PC-9 (cell line): Measurements from ENCODE around the gene TMEM272. TPM values are rescaled to one million over a fixed set of nuclear protein-coding genes. Genes with fewer than 3 reads are reported as not detected.

Experiments
- BruUV-seq: library from RNA; stranded (reverse); fragments of 400-500 nt; replicated peaks from 2 replicates; lab custom pipeline; 2021; lab: Mats Ljungman, UMichigan
- CTCF ChIA-PET: fragments of 300-600 bp; sonication (Branson Sonifier 250); formaldehyde crosslinking; loops from one replicate; lab custom pipeline; 2022; ENCODE audit warnings: antibody characterized with exemption; lab: Charles Lee
- POLR2A ChIA-PET: fragments of 300-600 bp; sonication (Branson Sonifier 250); formaldehyde crosslinking; loops from one replicate; lab custom pipeline; 2022; ENCODE audit warnings: antibody characterized with exemption; ENCODE audit not compliant: unreplicated experiment; lab: Charles Lee
- DNase-seq, 2 experiments: peaks; one replicate each; pipeline versions ENCODE4 v3.0.0 to v3.0.0-alpha.2; 2015 to 2022; ENCODE audit warnings: mixed read lengths in 1 of 2
- H2AFZ ChIP-seq: fragments of 200-600 bp; sonication (generic); 2 replicates; pipeline ENCODE4 v1.8.1; 2017; ENCODE audit warnings: antibody characterized with exemption
- H3F3A ChIP-seq: fragments of 200-600 bp; sonication (generic); 2 replicates; pipeline ENCODE4 v1.8.1; 2017; ENCODE audit warnings: antibody characterized with exemption, mild to moderate bottlenecking, low read depth; ENCODE audit not compliant: insufficient read depth
- H3K27ac ChIP-seq: fragments of 200-600 bp; sonication (generic); 2 replicates; pipeline ENCODE4 v1.6.1; 2016; ENCODE audit warnings: mixed run types
- H3K27me3 ChIP-seq: fragments of 200-600 bp; sonication (generic); 2 replicates; pipeline ENCODE4 v1.6.1; 2016; ENCODE audit warnings: low read depth, mixed run types; ENCODE audit not compliant: insufficient read depth
- H3K36me3 ChIP-seq: fragments of 200-600 bp; sonication (generic); 2 replicates; pipeline ENCODE4 v1.6.1; 2016; ENCODE audit warnings: low read depth, mixed run types
- H3K4me1 ChIP-seq: fragments of 200-600 bp; sonication (generic); replicated peaks from 2 replicates; pipeline ENCODE4 v1.6.1; 2016; ENCODE audit warnings: mixed run types; ENCODE audit not compliant: insufficient read depth
- H3K4me2 ChIP-seq: fragments of 200-600 bp; sonication (generic); 2 replicates; pipeline ENCODE4 v1.6.1; 2017; ENCODE audit warnings: mixed run types
- H3K4me3 ChIP-seq: fragments of 200-600 bp; sonication (generic); 2 replicates; pipeline ENCODE4 v1.6.1; 2016; ENCODE audit warnings: mixed run types
- H3K79me2 ChIP-seq: fragments of 200-600 bp; sonication (generic); 2 replicates; pipeline ENCODE4 v1.6.1; 2017; ENCODE audit warnings: low read depth, mixed run types
- H3K9me2 ChIP-seq: fragments of 200-600 bp; sonication (generic); 2 replicates; pipeline ENCODE4 v1.8.1; 2017; ENCODE audit warnings: mild to moderate bottlenecking; ENCODE audit not compliant: insufficient read depth
- H3K9me3 ChIP-seq: fragments of 200-600 bp; sonication (generic); 2 replicates; pipeline ENCODE4 v1.8.1; 2016; ENCODE audit warnings: low read depth; ENCODE audit not compliant: insufficient read depth
- H4K20me1 ChIP-seq: fragments of 200-600 bp; sonication (generic); 2 replicates; pipeline ENCODE4 v1.8.1; 2017; ENCODE audit not compliant: insufficient read depth
- EZH2 ChIP-seq: fragments of 200-600 bp; sonication (generic); IDR thresholded peaks from 2 replicates; pipeline ENCODE4 v1.8.0; 2017; ENCODE audit warnings: antibody characterized with exemption, low read depth
- intact Hi-C: fragments of 100-400 bp; cut with micrococcal nuclease; formaldehyde crosslinking; loops from one replicate; pipeline ENCODE4 v1.10.0; 2022; ENCODE audit not compliant: unreplicated experiment
- total RNA-seq: library from RNA; stranded (reverse); gene quantifications from 2 replicates; pipeline ENCODE4 v1.2.3, GENCODE V29; 2021
- TF ChIP-seq, protein P1 (sequence below): fragments of 200-600 bp; sonication (generic); conservative IDR thresholded peaks from 2 replicates; pipeline ENCODE4 v1.6.1; 2017; ENCODE audit warnings: mixed run types, antibody characterized with exemption, mild to moderate bottlenecking, moderate library complexity

The TMEM272 gene
- total RNA-seq, 1 experiment from 2014 or later = not detected

GRCh38 chr13:51882570-51883225, 37.7 kb upstream of the TMEM272 start:
- POLR2A ChIA-PET = no interaction called here
- no peaks in the 10 kb centered on the region for H3K9me2 ChIP-seq
- no peak overlapping the region for H3K27ac ChIP-seq
- H3K4me1 ChIP-seq = no peaks in the 10 kb centered on the region
- no peaks in the 10 kb centered on the region for H3K79me2 ChIP-seq
- no peak overlapping the region for H3K4me2 ChIP-seq
- H2AFZ ChIP-seq = no peak overlapping the region
- H4K20me1 ChIP-seq = no peaks in the 10 kb centered on the region
- CTCF ChIA-PET = no interaction called here
- no peak for DNase-seq
- TF ChIP-seq, protein P1, sequence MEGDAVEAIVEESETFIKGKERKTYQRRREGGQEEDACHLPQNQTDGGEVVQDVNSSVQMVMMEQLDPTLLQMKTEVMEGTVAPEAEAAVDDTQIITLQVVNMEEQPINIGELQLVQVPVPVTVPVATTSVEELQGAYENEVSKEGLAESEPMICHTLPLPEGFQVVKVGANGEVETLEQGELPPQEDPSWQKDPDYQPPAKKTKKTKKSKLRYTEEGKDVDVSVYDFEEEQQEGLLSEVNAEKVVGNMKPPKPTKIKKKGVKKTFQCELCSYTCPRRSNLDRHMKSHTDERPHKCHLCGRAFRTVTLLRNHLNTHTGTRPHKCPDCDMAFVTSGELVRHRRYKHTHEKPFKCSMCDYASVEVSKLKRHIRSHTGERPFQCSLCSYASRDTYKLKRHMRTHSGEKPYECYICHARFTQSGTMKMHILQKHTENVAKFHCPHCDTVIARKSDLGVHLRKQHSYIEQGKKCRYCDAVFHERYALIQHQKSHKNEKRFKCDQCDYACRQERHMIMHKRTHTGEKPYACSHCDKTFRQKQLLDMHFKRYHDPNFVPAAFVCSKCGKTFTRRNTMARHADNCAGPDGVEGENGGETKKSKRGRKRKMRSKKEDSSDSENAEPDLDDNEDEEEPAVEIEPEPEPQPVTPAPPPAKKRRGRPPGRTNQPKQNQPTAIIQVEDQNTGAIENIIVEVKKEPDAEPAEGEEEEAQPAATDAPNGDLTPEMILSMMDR = no peak
- no peak for TF ChIP-seq EZH2
- H3F3A ChIP-seq = no peaks in the 10 kb centered on the region
- no peaks in the 10 kb centered on the region for H3K36me3 ChIP-seq
- no TSS peak for BruUV-seq
- no peaks in the 10 kb centered on the region for H3K9me3 ChIP-seq
- H3K4me3 ChIP-seq = no peak overlapping the region
- H3K27me3 ChIP-seq = peaks cover 45% of the 10 kb centered on the region
- intact Hi-C loops = no loop called here

- no peaks in the 10 kb centered on the region for H3K9me2 ChIP-seq
- no peaks in the 10 kb centered on the region for H3F3A ChIP-seq
- no peaks in the 10 kb centered on the region for H3K36me3 ChIP-seq
- no peaks in the 10 kb centered on the region for H3K79me2 ChIP-seq
- no peak overlapping the region for H3K4me3 ChIP-seq
- intact Hi-C loops = no loop called here
- peaks cover 31% of the 10 kb centered on the region for H3K27me3 ChIP-seq
- no peaks in the 10 kb centered on the region for H3K4me1 ChIP-seq
- POLR2A ChIA-PET = no interaction called here
- TF ChIP-seq EZH2 = no peak
- TF ChIP-seq, protein P1 = no peak
- no peak overlapping the region for H3K4me2 ChIP-seq
- no peak for DNase-seq
- no peak overlapping the region for H3K27ac ChIP-seq
- no peak overlapping the region for H2AFZ ChIP-seq
- BruUV-seq = no TSS peak
- H3K9me3 ChIP-seq = no peaks in the 10 kb centered on the region
- CTCF ChIA-PET = no interaction called here
- no peaks in the 10 kb centered on the region for H4K20me1 ChIP-seq
Measured at GRCh38 chr13:51881296-51881695, 36.3 kb upstream of the TMEM272 start.

GRCh38 chr13:51879133-51879532, 34.2 kb upstream of the TMEM272 start:
- Histone ChIP-seq H3K4me2 (no peak overlapping the region), H3K27ac (no peak overlapping the region), H2AFZ (no peak overlapping the region), H3K4me3 (no peak overlapping the region), H4K20me1 (no peaks in the 10 kb centered on the region), H3K9me2 (no peaks in the 10 kb centered on the region), H3K9me3 (no peaks in the 10 kb centered on the region), H3K36me3 (no peaks in the 10 kb centered on the region), H3K79me2 (no peaks in the 10 kb centered on the region), H3K27me3 (peaks cover 21% of the 10 kb centered on the region; the same call in 1 of the 2 replicates), H3K4me1 (no peaks in the 10 kb centered on the region), H3F3A (no peaks in the 10 kb centered on the region)
- CTCF ChIA-PET = no interaction called here
- POLR2A ChIA-PET = no interaction called here
- BruUV-seq = no TSS peak
- TF ChIP-seq EZH2 = no peak
- TF ChIP-seq, protein P1 = no peak
- DNase-seq = no peak
- intact Hi-C loops = no loop called here
